Stomach (tissue), 4 donors: Measurements from ENCODE around the gene KCNJ3.

Experiments
- EP300 ChIP-seq: sonication (generic); formaldehyde crosslinking; IDR thresholded peaks from one replicate; pipeline ENCODE4 v1.6.1; 2017; ENCODE audit warnings: antibody characterized with exemption
- POLR2A ChIP-seq, 4 donors: fragments of 450-650 bp; IDR thresholded peaks; one replicate each; pipeline ENCODE4 v1.6.1; 2016; ENCODE audit warnings: antibody characterized with exemption in 4 of 4, control low read depth in 2 of 4, mild to moderate bottlenecking in 1 of 4, moderate library complexity in 1 of 4
- POLR2AphosphoS5 ChIP-seq, 3 donors: sonication (generic); formaldehyde crosslinking; IDR thresholded peaks; one replicate each; pipeline ENCODE4 v1.6.1; 2016; ENCODE audit warnings: antibody characterized with exemption in 3 of 3
- TF ChIP-seq, protein P1 (sequence below), 7 experiments: fragments of 450-650 bp in 4 of 7; fragments of 200-600 bp in 3 of 7; sonication (generic) in 3 of 7; IDR thresholded peaks; one replicate each; pipeline ENCODE4 v1.5.1; 2016 to 2019; ENCODE audit warnings: antibody characterized with exemption in 7 of 7, control low read depth in 2 of 7, mild to moderate bottlenecking in 1 of 7

DNA sequence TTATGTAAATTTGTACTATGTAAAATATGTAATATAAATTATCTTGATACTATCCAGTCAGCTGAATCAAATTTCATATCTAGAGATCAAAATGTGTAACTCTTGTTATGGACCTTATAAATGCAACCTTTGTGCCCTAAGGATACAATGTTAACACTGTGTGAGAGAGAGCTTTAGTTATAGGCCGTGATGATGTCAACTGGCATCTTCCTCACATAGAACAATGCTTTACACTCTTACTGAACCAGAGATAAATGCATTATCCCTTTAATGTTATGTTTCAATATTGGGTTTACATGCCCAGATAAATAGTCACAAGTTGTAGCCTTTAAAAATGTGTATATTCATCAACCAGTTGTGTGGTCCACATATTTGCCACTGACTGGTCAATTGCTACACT, 115.1 kb downstream of the KCNJ3 start:
- TF ChIP-seq, protein P1, sequence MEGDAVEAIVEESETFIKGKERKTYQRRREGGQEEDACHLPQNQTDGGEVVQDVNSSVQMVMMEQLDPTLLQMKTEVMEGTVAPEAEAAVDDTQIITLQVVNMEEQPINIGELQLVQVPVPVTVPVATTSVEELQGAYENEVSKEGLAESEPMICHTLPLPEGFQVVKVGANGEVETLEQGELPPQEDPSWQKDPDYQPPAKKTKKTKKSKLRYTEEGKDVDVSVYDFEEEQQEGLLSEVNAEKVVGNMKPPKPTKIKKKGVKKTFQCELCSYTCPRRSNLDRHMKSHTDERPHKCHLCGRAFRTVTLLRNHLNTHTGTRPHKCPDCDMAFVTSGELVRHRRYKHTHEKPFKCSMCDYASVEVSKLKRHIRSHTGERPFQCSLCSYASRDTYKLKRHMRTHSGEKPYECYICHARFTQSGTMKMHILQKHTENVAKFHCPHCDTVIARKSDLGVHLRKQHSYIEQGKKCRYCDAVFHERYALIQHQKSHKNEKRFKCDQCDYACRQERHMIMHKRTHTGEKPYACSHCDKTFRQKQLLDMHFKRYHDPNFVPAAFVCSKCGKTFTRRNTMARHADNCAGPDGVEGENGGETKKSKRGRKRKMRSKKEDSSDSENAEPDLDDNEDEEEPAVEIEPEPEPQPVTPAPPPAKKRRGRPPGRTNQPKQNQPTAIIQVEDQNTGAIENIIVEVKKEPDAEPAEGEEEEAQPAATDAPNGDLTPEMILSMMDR (IDR thresholded peaks at IDR 0.05): no peak
- no peak for TF ChIP-seq EP300
- no peak for TF ChIP-seq POLR2AphosphoS5 (IDR thresholded peaks at IDR 0.05)
- TF ChIP-seq POLR2A (IDR thresholded peaks at IDR 0.05): no peak
